Fibroblast of skin of scalp (primary cell): ENCODE results near the gene OR13J1.

Experiments used
- DNase-seq: peaks from one replicate; pipeline ENCODE4 v3.0.0-alpha.2; 2013

The OR13J1 gene

DNA sequence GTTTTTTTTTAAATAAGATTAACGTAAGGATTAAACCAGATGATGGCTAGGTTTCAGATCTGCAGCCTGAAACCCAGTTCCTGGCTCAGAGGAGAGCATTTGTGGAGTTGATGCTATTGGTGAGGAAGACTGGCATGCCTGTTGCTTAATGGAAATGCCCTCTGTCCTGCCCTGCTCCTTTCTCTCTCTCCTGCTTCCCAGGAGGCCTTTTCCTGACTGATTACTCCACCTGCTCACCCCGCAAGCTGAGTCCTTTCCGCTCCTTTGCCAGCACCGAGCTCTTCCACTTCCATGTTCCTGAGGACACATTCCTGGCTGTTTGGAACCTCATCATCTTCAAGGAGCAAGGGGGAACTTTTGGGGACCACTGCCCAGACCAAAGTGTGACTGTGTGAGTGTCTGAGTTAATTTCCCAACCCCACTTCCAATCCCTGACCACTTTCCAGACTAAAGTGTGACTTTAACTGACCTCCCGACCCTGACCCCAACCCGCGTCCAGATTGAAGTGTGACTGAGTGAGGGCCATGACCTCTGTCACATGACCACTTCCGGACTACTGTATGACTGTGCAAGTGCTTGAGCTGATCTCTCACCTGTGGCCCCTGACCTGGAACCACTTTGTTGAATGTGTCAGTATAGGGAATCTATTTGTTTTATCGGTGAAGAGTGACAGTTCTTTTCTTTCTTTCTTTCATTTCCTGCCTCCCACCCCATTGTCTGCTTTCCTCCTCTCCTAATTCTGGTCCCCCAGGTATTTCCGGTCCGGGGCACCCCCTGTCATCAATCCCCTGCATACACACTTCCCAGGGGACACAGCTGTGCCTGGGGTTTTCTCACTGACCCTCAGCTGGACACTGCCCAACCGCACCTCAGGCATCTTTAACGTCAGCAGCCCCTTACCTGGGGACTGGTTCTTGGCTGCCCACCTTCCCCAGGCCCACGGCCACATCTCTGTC, 35.7 kb downstream of the OR13J1 start:
- no peak for DNase-seq

DNA sequence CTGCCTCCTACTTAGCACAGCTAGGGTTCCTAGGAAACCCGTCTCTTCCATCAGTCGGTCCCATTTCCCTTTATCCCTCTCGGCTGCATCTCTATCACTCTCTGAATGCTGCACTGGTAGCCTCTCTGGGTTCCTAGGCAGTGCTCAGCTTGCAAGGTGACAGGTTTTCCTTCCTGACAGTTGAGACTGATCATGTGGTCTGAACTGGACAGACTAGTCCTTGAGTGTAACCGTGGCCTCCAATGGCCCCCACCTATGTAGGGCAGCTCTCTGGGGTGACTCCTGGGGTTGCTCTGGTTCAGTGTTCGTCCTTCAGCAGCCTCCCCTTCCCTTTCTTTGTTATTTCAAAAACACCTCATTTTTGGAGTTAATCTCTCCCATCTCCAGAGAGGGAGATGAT, 37.4 kb downstream of the OR13J1 start:
- no peak for DNase-seq

DNA sequence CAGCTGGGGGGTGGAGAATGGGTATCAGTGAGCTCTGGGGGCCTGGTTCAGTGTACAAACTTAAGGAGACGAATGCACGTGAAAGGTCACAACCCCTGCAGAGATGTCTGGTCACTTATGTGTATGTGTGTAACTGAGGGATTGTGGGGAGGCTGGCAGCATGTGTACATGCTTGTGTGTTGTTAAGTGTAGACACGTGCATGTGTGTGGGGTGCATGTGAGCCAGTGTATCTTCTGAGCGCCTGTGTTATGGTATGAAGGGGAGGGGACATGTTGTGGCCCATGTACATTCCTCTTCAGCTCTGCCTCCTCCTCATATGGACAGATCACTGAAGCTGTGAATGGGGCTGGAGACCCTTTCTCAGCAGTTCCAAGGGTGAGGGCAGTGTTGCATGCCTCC, 39.2 kb downstream of the OR13J1 start:
- no peak for DNase-seq

DNA sequence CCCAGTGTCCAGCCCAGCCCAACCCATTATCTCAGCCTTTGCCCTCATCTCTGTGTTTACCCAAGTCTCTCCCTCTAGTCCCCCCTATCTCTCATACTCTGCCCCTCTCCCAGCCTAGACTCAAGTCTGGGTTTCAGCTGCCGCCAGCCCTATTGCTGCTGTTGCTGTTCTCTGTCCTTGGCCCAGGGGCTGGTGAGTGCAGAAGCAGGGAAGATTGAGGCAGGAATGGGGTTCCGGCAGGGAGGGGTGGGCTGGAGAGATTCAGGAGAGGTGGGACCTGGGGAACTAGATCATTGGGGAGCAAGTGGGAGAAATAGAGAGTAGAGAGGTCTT, 40.5 kb downstream of the OR13J1 start:
- DNase-seq = no peak

DNA sequence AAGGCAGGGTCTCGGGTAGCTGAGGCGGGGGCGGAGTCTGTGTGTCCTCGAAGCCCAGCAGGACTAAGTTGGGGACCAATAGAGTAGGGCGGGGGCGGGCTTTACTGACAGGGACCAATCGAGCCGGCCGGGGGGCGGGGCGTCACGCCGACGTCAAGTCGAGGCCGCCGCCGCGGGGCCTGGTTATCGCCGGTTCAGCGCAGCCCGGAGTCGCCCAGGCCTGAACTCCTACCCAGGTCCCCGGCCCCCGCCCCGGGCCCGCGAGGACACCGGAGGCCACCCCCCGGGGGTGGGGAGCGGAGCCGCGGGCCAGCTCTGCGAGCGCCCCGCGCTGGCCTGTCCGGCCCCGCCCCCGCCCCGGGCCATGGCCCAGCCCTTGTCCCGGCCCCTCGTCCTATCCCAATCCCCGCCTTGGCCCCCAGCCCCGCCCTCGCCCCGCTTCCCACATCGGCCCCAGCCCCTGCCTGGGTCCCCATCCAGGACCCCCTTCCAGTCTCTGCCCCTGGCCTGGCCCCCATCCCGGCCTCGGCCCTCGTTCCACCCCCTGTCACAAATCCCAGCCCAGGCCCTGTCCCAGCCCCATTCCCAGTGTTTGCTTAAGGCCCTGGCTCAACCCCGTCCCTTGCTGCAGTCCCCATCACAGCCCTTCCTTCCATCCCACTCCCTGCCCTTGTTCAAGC, 41.0 kb downstream of the OR13J1 start, which contains the start of gene TMEM8B:
TSS of gene TMEM8B (plus strand) at position 145 of the 680 bp plus-strand sequence. CDS start at position 365, 220 bp downstream.
- DNase-seq = peak; percentile 92

DNA sequence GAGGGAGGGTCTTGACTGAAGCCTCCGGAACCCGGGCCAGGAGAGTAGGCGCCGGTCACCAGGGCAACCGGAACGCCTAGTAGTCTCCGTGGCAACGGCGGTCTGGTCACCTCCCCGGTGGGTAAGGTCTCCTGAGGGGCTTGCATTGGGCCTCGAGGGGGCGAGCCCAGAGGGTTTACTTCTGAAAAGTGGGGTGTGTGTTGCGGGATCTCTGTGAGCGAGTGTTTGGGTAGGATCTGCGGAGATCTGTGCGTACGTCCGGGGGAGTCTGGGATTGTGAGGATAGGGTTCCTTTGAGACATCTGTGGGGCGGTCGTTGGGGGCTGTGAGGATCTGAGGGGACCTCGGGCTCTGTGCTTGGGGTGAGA, 41.5 kb downstream of the OR13J1 start, which contains the start of gene FAM221B:
TSS of gene FAM221B (minus strand) at position 17 of the 368 bp plus-strand sequence. CDS start 2,571 bp downstream, outside the sequence.
- no peak for DNase-seq

DNA sequence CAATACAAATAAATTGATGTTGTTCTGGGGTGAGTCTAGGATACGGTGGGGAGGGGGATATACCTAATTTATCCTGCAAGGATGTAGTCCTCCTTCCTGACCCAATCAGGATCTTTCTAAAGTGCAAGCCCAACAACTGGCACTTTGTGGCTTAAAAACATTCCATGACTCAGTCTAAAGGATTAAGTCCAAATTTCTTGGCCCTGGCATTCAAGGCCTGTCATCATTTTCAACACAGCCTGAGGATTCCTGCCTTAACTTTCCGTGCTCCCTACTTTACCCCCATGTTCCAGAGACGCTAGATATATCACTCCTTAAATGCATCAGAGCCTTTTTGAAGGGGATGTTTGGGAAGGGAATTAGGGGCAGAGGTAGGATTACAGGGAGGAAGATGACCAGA, 42.7 kb downstream of the OR13J1 start:
- peak; percentile 70 for DNase-seq

DNA sequence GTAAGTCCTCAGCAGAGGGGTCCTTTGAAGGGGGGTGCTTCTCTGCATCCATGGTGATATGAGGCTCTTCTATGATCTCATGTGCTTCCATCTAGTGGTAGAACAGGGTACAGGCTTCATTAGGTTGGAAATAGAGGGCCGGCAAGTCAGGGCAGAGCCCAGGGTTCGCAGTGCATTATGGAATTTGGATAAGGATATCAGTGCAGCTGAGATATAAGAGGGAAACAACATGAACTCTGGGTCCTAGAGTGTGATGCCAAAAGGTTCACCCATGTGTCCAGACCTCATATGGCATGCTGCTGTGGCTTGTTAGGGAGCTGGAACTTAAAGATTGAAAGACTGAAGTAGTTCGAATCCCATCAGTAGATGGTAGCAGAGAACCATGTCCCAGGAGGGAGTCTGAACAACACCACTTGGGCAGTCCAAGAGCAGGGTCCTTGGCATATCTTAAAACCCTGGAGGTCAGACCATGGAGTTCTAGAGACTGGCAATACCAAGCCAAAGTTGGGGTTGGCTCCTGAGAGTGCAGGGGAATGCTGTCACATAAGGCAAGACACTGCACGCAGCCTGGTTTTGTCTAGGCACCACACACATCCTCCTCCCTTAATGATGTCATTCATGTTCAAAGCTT, 44.0 kb downstream of the OR13J1 start:
- DNase-seq = peak; percentile 68

DNA sequence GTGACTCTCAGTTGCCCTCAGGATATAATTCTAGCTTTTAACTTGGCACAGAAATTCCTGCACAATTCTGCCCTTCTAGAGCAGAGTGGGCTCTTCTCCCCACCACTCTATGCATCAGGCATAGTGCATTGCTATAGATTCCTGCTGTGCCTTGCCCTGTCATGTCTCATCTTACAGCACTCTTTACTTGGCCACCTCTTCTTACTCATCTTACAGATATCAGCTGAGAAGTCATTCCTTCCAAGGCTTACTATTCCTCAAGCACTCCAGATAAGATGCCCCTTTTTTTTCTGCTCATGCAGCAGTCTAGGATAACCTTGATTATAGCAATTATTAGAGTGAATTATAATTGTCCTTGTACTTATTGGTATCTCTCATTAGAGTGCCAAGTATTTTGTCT, 47.3 kb downstream of the OR13J1 start:
- DNase-seq = no peak

DNA sequence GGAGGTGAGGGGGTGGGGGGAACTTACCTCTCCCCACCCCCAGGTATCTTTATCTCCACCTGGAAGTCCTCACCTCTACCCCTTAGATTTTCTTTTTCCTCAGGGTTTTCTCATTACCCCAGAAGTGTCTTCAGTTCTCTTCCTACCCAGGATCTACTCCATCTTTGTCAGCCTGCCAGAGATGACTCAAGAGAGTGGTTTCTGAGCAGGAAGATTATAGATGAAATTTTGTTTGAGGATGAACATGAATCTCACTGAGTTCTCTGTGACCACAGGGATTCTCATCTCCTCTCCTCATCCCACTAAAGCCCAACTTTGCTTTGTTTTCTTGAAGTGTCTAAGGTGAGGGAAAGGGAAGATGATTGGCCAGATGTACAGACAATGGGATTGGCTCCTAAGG, 50.1 kb downstream of the OR13J1 start:
- peak; percentile 79 for DNase-seq
